ENCODE measurements around the gene TESPA1. TPM values are rescaled to one million over a fixed set of nuclear protein-coding genes. Genes with fewer than 3 reads are reported as not detected.

The TESPA1 gene
- not detected in 2 replicates for total RNA-seq

GRCh38 chr12:54984658-54985376, at the start of gene TESPA1:
TESPA1 (minus strand) TSS chr12:54984762; CDS start chr12:54974562, 10,200 bp downstream.

GRCh38 chr12:55019784-55020183, 35.2 kb upstream of the TESPA1 start, which contains the start of gene NEUROD4:
NEUROD4 (plus strand) TSS chr12:55019974; CDS start chr12:55026440, 6,466 bp downstream.

Other genes with a start within 250 kb of the TESPA1 start
- not detected in 2 replicates for gene MUCL1, start 130.2 kb downstream of the TESPA1 start, total RNA-seq
- not detected in 2 replicates for gene NEUROD4, start 35.2 kb upstream of the TESPA1 start, total RNA-seq
- not detected in 2 replicates for gene OR9K2, start 141.6 kb upstream of the TESPA1 start, total RNA-seq
- not detected in 2 replicates for gene OR10A7, start 236.3 kb upstream of the TESPA1 start, total RNA-seq

Data from thoracic aorta endothelial cell (primary cell).